ENCODE data around the gene GPC3. TPM values are rescaled to one million over a fixed set of nuclear protein-coding genes. Genes with fewer than 3 reads are reported as not detected.

Gene GPC3
- total RNA-seq, 2 experiments from 2014 or later: 0.58 to 0.63 TPM

DNA sequence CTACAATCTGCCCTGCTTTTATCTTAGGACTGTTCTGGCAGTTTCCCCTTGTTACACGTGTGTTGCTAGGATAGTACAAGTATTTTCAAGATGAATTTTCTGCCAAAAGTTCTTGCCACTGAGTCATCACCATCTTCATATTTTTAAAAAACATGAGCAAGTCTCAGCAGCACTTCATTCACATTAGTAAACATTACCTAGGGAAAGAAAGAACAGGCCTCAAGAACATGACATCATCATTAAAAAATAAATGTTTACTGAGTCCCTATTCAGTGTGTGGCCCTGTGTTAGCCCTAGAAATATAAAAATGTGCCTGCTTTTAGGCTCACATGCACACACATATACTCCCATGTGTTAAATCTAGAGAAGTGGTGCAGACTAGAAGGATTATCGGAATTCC lies 18.7 kb upstream of the GPC3 start:
- ATAC-seq (no peak), DNase-seq (no peak)
- intact Hi-C loops (cut with micrococcal nuclease): no loop called here
- Mint-ChIP-seq H3K36me3 (ENCODE audit: low read depth) (no peaks in the 10 kb centered on the region), H3K4me1 (ENCODE audit: low read depth) (no peaks in the 10 kb centered on the region), H3K27me3 (no peaks in the 10 kb centered on the region), H3K9me3 (no peaks in the 10 kb centered on the region), H3K27ac (no peak overlapping the region), H3K4me3 (no peak overlapping the region)
- ChIA-PET POLR2A (no interaction called here), CTCF (no interaction called here)
- TF ChIP-seq, protein P1, sequence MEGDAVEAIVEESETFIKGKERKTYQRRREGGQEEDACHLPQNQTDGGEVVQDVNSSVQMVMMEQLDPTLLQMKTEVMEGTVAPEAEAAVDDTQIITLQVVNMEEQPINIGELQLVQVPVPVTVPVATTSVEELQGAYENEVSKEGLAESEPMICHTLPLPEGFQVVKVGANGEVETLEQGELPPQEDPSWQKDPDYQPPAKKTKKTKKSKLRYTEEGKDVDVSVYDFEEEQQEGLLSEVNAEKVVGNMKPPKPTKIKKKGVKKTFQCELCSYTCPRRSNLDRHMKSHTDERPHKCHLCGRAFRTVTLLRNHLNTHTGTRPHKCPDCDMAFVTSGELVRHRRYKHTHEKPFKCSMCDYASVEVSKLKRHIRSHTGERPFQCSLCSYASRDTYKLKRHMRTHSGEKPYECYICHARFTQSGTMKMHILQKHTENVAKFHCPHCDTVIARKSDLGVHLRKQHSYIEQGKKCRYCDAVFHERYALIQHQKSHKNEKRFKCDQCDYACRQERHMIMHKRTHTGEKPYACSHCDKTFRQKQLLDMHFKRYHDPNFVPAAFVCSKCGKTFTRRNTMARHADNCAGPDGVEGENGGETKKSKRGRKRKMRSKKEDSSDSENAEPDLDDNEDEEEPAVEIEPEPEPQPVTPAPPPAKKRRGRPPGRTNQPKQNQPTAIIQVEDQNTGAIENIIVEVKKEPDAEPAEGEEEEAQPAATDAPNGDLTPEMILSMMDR (IDR thresholded peaks at IDR 0.05): no peak

DNA sequence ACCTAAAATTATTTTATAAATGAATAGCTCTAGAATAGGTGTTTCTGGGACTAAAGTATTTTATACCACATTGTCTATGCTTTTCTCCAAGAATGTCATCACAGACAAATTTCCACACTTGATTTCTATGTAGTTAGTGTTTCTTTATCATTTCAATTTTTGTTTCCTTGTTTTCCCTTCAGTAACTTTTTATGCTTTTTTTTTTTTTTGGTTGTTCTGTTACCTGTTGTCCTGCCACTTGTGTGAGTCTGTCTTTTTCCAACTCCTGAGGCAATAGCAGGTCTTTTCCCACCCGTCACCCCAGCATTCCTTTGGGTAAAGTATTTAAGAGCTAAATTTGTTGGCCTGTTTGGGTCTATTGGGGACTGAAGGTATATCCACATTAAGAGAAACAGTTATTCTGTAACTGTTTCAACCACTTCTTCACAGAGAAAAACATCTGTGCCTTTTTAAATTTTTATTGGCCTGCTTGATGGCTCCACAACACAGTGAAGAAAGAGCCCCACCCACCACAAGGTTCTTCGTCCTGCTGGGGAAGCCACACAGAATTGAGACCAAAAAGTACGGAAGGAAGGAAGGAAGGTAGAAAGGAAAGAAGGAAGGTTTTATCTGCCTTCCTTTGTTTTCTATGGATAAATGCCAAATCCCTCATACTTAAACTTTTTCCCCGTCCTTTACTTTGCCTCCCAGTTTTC lies 17.7 kb upstream of the GPC3 start:
- no peak for ATAC-seq
- Mint-ChIP-seq H3K27me3 (no peaks in the 10 kb centered on the region), H3K4me3 (no peak overlapping the region), H3K27ac (no peak overlapping the region), H3K9me3 (no peaks in the 10 kb centered on the region), H3K36me3 (ENCODE audit: low read depth) (no peaks in the 10 kb centered on the region), H3K4me1 (ENCODE audit: low read depth) (no peaks in the 10 kb centered on the region)
- intact Hi-C loops (cut with micrococcal nuclease): no loop called here
- TF ChIP-seq, protein P1 (IDR thresholded peaks at IDR 0.05): no peak
- ChIA-PET CTCF (no interaction called here), POLR2A (no interaction called here)
- no peak for DNase-seq

DNA sequence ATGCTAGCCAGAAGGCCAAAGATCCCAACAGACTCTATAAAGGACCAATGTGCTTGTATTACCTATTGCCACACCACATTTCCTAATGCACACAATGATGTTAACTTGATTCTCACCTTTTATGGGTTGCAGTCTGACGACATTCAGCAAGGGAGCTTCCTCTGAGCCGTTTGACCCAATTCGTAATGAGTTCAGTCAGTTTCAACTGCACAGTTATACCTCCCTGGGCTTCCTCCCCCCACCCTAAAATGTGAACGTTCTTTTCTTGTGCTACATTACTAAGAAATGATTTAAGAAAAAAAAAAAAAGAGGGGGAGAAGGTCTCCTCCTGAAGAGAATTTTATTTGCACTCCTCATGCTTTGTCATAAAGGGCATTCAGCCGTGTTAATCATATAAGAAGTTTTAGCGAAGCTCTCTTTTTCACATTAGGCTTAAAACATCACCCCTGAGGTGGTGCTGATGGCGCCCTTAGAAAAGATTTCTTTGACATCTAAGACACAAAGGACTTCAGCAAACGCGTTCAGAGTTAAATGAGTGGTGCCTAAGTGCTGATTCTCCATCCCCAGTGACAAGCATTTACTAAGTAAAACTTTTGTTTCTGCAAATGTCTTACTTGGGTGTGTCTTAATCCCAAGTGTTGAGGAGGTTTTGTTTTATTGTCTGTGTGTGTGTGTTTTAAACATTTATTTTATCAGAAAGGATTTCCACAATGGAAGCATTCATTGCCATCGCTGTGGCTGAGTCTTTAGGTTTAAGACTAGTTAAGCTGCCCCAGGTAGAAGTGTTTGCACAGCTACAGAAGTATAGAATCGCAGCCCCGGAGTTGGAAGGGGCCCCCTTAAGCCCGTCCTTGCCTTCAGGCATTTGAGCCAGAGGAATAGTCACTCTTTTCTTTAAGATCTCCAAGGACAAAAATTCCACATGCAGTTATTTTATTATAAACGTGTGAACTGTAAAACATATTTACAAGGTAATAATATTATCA lies 15.2 kb upstream of the GPC3 start:
- POLR2A ChIA-PET: no interaction called here
- CTCF ChIA-PET: no interaction called here
- no peak overlapping the region for H3K27ac Mint-ChIP-seq

DNA sequence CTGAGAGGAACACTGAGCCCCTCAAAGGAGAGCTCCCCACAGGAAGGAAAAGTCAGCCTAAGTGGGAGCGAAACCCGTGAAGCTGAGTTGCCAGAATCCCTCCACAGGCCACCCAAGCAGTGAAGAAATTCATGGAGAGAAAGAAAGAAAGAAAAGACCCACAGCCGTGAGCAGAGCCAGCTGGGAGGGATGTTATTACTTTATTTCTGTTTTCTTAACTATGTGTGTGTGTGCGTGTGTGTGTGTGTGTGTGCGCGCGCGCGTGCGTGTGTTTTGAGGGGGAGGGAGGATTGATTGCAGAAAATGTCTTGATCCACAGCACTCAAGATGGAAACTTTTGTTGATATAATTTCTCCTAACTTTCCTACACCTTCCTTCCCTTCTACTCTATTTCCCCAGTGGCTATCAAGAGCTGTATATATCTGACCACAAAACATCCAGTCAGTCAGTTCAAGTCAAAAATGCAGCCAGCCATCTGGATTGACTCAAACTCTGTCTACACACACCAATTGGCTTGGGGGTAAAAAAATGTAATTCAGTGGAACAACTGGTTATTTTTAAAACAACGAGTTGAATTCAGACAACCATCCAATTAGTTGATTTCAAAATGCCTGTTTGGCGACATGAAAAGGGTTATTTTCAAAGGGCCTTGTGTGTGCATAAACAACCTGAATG lies 13.8 kb upstream of the GPC3 start:
- ATAC-seq (no peak), DNase-seq (no peak)
- Mint-ChIP-seq H3K9me3 (no peaks in the 10 kb centered on the region), H3K27me3 (no peaks in the 10 kb centered on the region), H3K4me3 (no peak overlapping the region), H3K36me3 (ENCODE audit: low read depth) (no peaks in the 10 kb centered on the region), H3K27ac (no peak overlapping the region), H3K4me1 (ENCODE audit: low read depth) (no peaks in the 10 kb centered on the region)
- POLR2A ChIA-PET: no interaction called here
- intact Hi-C loops (cut with micrococcal nuclease): no loop called here
- TF ChIP-seq, protein P1 (IDR thresholded peaks at IDR 0.05): no peak
- CTCF ChIA-PET: no interaction called here

More for the DNA sequence above, 15.2 kb upstream of the GPC3 start:
- intact Hi-C loops (cut with micrococcal nuclease): no loop called here
- H3K4me3 Mint-ChIP-seq: no peak overlapping the region
- H3K36me3 Mint-ChIP-seq (ENCODE audit: low read depth): no peaks in the 10 kb centered on the region
- TF ChIP-seq, protein P1 (IDR thresholded peaks at IDR 0.05): no peak
- no peak for ATAC-seq
- H3K4me1 Mint-ChIP-seq (ENCODE audit: low read depth): no peaks in the 10 kb centered on the region
- no peaks in the 10 kb centered on the region for H3K27me3 Mint-ChIP-seq
- no peak for DNase-seq
- no peaks in the 10 kb centered on the region for H3K9me3 Mint-ChIP-seq

Data from activated CD8-positive, alpha-beta T cell treated with anti-CD3 and anti-CD28 coated beads for 36 hours (primary cell).